Measurements from ENCODE around the gene SALL4. TPM values are rescaled to one million over a fixed set of nuclear protein-coding genes. Genes with fewer than 3 reads are reported as not detected.
"Not testable (repeated sequence)": the region's sequence is repeated elsewhere in the genome, so short reads cannot be mapped to it uniquely, and the experiment has no call there.

The SALL4 gene
- total RNA-seq, 2 donors from 2014 or later: not detected

GRCh38 chr20:51832276-51832675 lies 30.0 kb upstream of the SALL4 start:
- Histone ChIP-seq H3K4me1 (no peaks in the 10 kb centered on the region), H3K4me3 (no peak overlapping the region), H3K9me3 (no peaks in the 10 kb centered on the region), H3K27ac (no peak overlapping the region), H3K27me3 (no peaks in the 10 kb centered on the region), H3K36me3 (no peaks in the 10 kb centered on the region)
- no peak for TF ChIP-seq CTCF (IDR thresholded peaks at IDR 0.05)
- no peak for DNase-seq (ENCODE audit: low spot score)

- H3K36me3 ChIP-seq: no peaks in the 10 kb centered on the region
- H3K4me1 ChIP-seq: no peaks in the 10 kb centered on the region
- DNase-seq (ENCODE audit: low spot score): no peak
Observed at GRCh38 chr20:51831866-51832265, 29.5 kb upstream of the SALL4 start.

GRCh38 chr20:51830538-51830937 lies 28.2 kb upstream of the SALL4 start:
- Histone ChIP-seq H3K4me3 (no peak overlapping the region), H3K4me1 (no peaks in the 10 kb centered on the region), H3K36me3 (no peaks in the 10 kb centered on the region), H3K9me3 (no peaks in the 10 kb centered on the region), H3K27me3 (no peaks in the 10 kb centered on the region), H3K27ac (no peak overlapping the region)
- TF ChIP-seq CTCF (IDR thresholded peaks at IDR 0.05): no peak
- no peak for DNase-seq (ENCODE audit: low spot score)

More at GRCh38 chr20:51831866-51832265, 29.5 kb upstream of the SALL4 start:
- no peak overlapping the region for H3K4me3 ChIP-seq
- TF ChIP-seq CTCF (IDR thresholded peaks at IDR 0.05): no peak
- H3K27ac ChIP-seq: no peak overlapping the region
- no peaks in the 10 kb centered on the region for H3K9me3 ChIP-seq
- H3K27me3 ChIP-seq: no peaks in the 10 kb centered on the region

- Histone ChIP-seq H3K9me3 (no peaks in the 10 kb centered on the region), H3K4me1 (no peaks in the 10 kb centered on the region), H3K27ac (no peak overlapping the region), H3K36me3 (no peaks in the 10 kb centered on the region), H3K27me3 (no peaks in the 10 kb centered on the region), H3K4me3 (no peak overlapping the region)
- DNase-seq (ENCODE audit: low spot score): no peak
- TF ChIP-seq CTCF (IDR thresholded peaks at IDR 0.05): no peak
Observed at GRCh38 chr20:51828762-51829161, 26.4 kb upstream of the SALL4 start.

- Histone ChIP-seq H3K36me3 (no peaks in the 10 kb centered on the region), H3K4me1 (no peaks in the 10 kb centered on the region), H3K9me3 (no peaks in the 10 kb centered on the region), H3K4me3 (no peak overlapping the region), H3K27me3 (no peaks in the 10 kb centered on the region), H3K27ac (no peak overlapping the region)
- DNase-seq (ENCODE audit: low spot score): no peak
- TF ChIP-seq CTCF (IDR thresholded peaks at IDR 0.05): no peak
Observed at GRCh38 chr20:51826372-51826771, 24.1 kb upstream of the SALL4 start.

- no peak for TF ChIP-seq CTCF (IDR thresholded peaks at IDR 0.05)
Observed at GRCh38 chr20:51818479-51819008, 16.2 kb upstream of the SALL4 start.

GRCh38 chr20:51816856-51817255 lies 14.5 kb upstream of the SALL4 start:
- not testable (repeated sequence) for H3K36me3 ChIP-seq; H3K4me1 ChIP-seq; H3K9me3 ChIP-seq; H3K27me3 ChIP-seq; DNase-seq (ENCODE audit: low spot score); H3K4me3 ChIP-seq; H3K27ac ChIP-seq

More at GRCh38 chr20:51818479-51819008, 16.2 kb upstream of the SALL4 start:
- no peak overlapping the region for H3K4me3 ChIP-seq
- H3K27me3 ChIP-seq: no peaks in the 10 kb centered on the region
- H3K27ac ChIP-seq: no peak overlapping the region
- no peaks in the 10 kb centered on the region for H3K4me1 ChIP-seq
- H3K36me3 ChIP-seq: no peaks in the 10 kb centered on the region
- H3K9me3 ChIP-seq: no peaks in the 10 kb centered on the region
- no peak for DNase-seq (ENCODE audit: low spot score)

Data from right atrium auricular region (tissue), 2 donors.